ENCODE data around the gene KRT78. TPM values are rescaled to one million over a fixed set of nuclear protein-coding genes. Genes with fewer than 3 reads are reported as not detected.

The KRT78 gene
- polyA plus RNA-seq, 6 donors from 2014 or later: not detected

GRCh38 chr12:52845946-52846345, 2.8 kb downstream of the KRT78 start:
- H3K4me3 Mint-ChIP-seq: no peak overlapping the region
- no peak overlapping the region for H3K27ac Mint-ChIP-seq
- no peaks in the 10 kb centered on the region for H3K9me3 Mint-ChIP-seq
- DNase-seq (no peak), ATAC-seq (ENCODE audit: low read depth in 2 of 2) (no peak)
- peaks cover 0 to 4% of the 10 kb centered on the region in 2 donors for H3K36me3 Mint-ChIP-seq
- H3K4me1 Mint-ChIP-seq: peaks cover 4 to 10% (median 4%) of the 10 kb centered on the region in 3 donors
- H3K27me3 Mint-ChIP-seq: peaks cover 14 to 34% (median 30%) of the 10 kb centered on the region in 3 donors

DNA sequence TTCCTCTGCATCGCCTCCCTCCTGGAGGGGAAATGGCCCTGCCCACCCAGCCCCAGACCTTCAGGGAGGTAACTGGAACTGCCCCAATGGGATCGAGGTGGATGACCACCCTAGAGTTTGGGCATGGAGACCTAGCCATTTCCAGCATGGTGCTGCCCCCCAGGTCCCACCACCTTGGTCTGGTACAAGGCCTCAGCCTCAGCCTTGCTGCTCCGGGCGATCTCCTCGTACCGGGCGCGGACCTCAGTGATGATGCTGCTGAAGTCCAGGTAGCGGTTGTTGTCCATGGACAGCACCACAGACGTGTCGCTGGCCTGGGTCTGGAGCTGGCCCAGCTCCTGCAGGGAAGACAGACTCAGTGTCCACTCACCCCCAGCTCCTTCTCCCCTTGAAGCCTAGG, 4.4 kb downstream of the KRT78 start:
- no peak overlapping the region for H3K27ac Mint-ChIP-seq
- H3K36me3 Mint-ChIP-seq: peaks cover 0 to 4% of the 10 kb centered on the region in 2 donors
- peak overlapping the region in 1 of 8 donors; percentile 65 for H3K4me3 Mint-ChIP-seq
- no peak for ATAC-seq (ENCODE audit: low read depth in 2 of 2)
- DNase-seq: no peak
- H3K27me3 Mint-ChIP-seq: peaks cover 14 to 49% (median 34%) of the 10 kb centered on the region in 3 donors
- H3K4me1 Mint-ChIP-seq: peaks cover 0 to 3% (median 0%) of the 10 kb centered on the region in 3 donors
- no peaks in the 10 kb centered on the region for H3K9me3 Mint-ChIP-seq

DNA sequence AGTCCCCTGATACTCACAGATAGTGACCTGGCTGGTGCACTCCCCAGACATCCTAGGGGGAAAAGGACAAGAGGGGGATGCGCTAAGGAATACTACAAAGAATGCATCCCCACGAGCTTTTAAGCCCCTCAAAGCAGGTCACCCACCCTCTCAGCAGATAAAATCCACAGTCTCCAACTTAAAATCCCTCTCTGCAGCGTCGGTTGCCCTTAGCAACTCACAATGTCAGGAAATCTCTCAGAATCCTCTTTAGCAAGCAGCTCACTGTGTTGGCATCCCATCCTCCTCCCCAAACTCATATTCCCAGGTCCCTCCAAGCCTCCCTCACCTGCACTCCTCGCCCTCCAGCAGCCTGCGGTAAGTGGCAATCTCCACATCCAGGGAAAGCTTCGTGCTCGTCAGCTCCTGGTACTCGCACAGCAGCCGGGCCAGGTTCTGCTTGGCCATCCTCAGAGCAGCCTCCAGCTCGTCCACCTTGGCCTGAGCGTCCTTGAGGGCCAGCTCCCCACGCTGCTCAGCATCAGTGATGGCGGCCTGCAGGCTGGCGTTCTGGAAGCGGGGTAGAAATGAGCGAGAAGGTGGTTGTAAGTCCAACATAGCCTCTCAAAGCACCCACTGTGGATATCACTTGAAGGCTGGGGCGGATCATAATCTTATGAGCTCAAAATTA, 9.2 kb downstream of the KRT78 start:
- Mint-ChIP-seq H3K36me3 (no peaks in the 10 kb centered on the region), H3K9me3 (peaks cover 0 to 2% (median 0%) of the 10 kb centered on the region in 7 donors), H3K27ac (no peak overlapping the region), H3K27me3 (peaks cover 13 to 58% (median 53%) of the 10 kb centered on the region in 3 donors), H3K4me1 (peaks cover 0 to 2% (median 0%) of the 10 kb centered on the region in 3 donors), H3K4me3 (no peak overlapping the region)
- DNase-seq: no peak
- ATAC-seq (ENCODE audit: low read depth in 2 of 2): no peak

- no peak for ATAC-seq (ENCODE audit: low read depth in 2 of 2)
- Mint-ChIP-seq H3K27me3 (peaks cover 13 to 58% (median 53%) of the 10 kb centered on the region in 3 donors), H3K4me3 (peak overlapping the region in 1 of 8 donors; percentile 29), H3K9me3 (peaks cover 0 to 2% (median 0%) of the 10 kb centered on the region in 7 donors), H3K36me3 (no peaks in the 10 kb centered on the region), H3K27ac (no peak overlapping the region), H3K4me1 (peaks cover 0 to 2% (median 0%) of the 10 kb centered on the region in 3 donors)
- no peak for DNase-seq
Observed at GRCh38 chr12:52838609-52839435, 10.0 kb downstream of the KRT78 start.

DNA sequence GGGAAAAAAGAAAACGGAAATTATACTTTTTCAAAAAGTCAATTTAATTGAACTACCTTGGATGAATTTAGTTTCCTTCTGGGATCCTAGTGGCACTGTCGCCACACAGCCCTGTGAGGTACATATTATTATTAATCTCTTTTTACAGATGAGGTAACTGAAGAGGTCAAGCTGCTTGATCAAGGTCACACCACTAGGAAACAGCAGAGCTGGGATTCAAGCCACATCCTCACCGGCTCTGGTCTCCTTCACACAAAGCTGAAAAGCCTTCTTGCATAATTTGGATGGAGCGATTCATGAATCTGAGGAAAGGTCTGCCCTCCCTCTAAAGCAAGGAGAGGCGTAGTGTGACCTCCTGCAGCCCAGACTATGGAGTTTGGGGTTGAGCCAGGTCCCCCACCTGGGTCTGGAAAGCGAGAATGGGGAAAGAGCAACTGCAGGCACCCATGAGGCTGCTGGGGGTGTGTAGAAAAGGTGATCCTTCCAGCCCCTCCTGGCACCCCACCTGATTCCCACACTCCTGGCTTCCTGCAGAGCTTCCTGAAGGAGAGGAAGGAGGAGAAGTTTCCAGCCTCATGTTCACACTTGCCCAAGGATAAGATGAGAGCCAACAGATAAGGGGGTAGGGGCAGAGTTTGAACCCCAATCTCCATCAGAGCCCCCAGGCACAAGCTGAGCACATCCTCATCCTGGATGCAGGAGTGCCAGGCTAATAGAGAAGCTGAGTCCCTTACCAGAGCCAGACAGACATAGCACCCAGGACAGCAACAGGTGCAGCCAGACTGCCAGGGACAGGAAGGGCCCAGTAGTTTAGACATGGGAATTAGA, 10.8 kb downstream of the KRT78 start:
- Mint-ChIP-seq H3K36me3 (no peaks in the 10 kb centered on the region), H3K4me1 (peaks cover 0 to 2% (median 0%) of the 10 kb centered on the region in 3 donors), H3K4me3 (no peak overlapping the region), H3K27ac (no peak overlapping the region), H3K9me3 (peaks cover 0 to 2% (median 0%) of the 10 kb centered on the region in 7 donors), H3K27me3 (peaks cover 13 to 61% (median 51%) of the 10 kb centered on the region in 3 donors)
- ATAC-seq (ENCODE audit: low read depth in 2 of 2): no peak
- DNase-seq: no peak

DNA sequence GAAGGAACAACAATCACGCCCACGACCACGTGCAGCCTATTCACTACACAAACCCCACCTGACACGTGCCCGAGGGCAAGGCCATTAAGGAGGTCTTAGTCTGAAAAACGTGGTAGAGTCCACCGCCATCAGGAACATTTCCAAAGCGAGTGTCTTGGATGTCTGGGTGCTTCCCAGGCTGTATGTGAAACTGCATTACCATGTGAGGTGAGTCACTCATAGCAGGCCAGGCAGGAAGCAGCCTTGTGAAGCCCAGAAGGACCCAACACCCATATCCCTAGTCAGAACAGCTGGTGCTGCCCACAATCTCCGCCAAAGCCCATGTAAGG, 11.4 kb downstream of the KRT78 start:
- H3K36me3 Mint-ChIP-seq: no peaks in the 10 kb centered on the region
- ATAC-seq (ENCODE audit: low read depth in 2 of 2) (no peak), DNase-seq (no peak)
- peaks cover 0 to 1% (median 0%) of the 10 kb centered on the region in 3 donors for H3K4me1 Mint-ChIP-seq
- H3K27ac Mint-ChIP-seq: no peak overlapping the region
- peaks cover 13 to 66% (median 45%) of the 10 kb centered on the region in 3 donors for H3K27me3 Mint-ChIP-seq
- peaks cover 0 to 2% (median 0%) of the 10 kb centered on the region in 7 donors for H3K9me3 Mint-ChIP-seq
- H3K4me3 Mint-ChIP-seq: no peak overlapping the region

DNA sequence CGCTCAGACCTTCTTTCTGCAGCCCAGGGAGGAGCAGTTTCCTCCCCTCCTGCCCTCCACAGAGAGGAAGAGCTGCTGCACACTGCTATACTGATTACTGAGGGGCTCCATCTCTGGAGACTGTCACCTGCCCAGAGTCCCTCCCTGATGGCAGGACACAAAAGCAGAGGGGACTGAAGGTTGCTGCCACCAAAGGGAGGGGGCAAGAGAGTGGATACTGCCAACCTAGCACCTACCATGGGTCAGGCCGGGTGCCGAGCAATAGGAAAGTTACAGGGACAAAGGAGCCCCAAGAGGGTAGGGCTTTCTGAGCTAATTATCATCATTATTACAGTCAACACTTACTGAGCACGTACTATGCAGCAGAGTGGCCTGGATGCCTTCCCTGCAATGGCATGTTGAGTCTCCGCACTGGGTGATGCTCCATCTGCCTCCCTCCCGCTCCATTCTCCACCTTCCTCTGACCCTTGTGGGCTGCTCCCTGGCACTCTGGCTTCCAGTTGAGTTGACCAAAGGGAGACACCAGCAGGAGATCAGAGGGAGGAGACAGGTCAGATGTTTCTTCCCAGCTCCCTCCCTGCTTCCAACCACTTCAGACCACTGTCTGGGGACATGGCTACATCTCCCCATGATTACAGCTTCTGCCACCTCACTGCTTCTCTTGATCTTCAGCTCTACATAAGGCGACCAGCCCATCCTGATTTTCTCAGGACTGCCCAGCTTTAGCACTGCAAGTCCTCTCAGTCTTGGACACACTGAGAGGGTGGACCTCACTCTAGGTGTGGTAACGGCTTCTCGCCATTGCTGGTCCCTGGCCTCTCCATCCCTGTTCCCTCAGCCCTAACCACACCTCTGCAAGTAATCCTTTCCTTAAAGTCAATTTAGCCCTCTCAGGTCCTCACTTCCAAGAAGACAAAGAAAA, 12.0 kb downstream of the KRT78 start:
- Mint-ChIP-seq H3K27ac (no peak overlapping the region), H3K4me1 (no peaks in the 10 kb centered on the region), H3K36me3 (no peaks in the 10 kb centered on the region), H3K9me3 (peaks cover 0 to 2% (median 0%) of the 10 kb centered on the region in 7 donors), H3K27me3 (peaks cover 13 to 66% (median 44%) of the 10 kb centered on the region in 3 donors), H3K4me3 (no peak overlapping the region)
- ATAC-seq (ENCODE audit: low read depth in 2 of 2) (no peak), DNase-seq (no peak)

DNA sequence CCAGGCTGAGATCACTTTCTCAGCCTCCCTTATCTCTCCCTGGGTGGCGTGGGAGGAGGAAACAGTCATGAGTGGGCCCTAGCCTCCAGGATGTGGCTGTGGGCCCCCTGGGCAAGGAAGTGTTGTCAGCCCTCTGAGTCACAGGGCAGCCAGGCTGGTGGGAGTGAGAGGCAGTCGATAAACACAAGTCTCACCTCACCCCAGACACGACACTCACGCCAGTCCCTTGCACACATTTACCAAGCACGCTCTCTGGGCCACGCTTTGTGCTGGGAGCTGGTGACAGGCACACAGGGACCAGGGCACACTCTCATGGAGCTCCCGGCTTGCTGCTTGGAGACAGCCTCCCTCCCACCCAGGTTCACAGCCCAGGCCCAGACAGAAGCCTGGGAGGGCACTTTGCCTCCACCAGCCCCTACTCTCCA, 12.7 kb downstream of the KRT78 start:
- DNase-seq: no peak
- no peak overlapping the region for H3K27ac Mint-ChIP-seq
- H3K9me3 Mint-ChIP-seq: peaks cover 0 to 2% (median 0%) of the 10 kb centered on the region in 7 donors
- H3K27me3 Mint-ChIP-seq: peaks cover 13 to 64% (median 43%) of the 10 kb centered on the region in 3 donors
- ATAC-seq (ENCODE audit: low read depth in 2 of 2): no peak
- no peak overlapping the region for H3K4me3 Mint-ChIP-seq
- no peaks in the 10 kb centered on the region for H3K36me3 Mint-ChIP-seq
- H3K4me1 Mint-ChIP-seq: no peaks in the 10 kb centered on the region

GRCh38 chr12:52835271-52836041, 13.3 kb downstream of the KRT78 start:
- Mint-ChIP-seq H3K4me3 (no peak overlapping the region), H3K27me3 (peaks cover 13 to 58% (median 38%) of the 10 kb centered on the region in 3 donors), H3K27ac (no peak overlapping the region), H3K4me1 (no peaks in the 10 kb centered on the region), H3K36me3 (no peaks in the 10 kb centered on the region), H3K9me3 (peaks cover 0 to 2% (median 0%) of the 10 kb centered on the region in 7 donors)
- ATAC-seq (ENCODE audit: low read depth in 2 of 2): no peak
- no peak for DNase-seq

- H3K9me3 Mint-ChIP-seq: peaks cover 0 to 2% (median 0%) of the 10 kb centered on the region in 7 donors
- no peaks in the 10 kb centered on the region for H3K4me1 Mint-ChIP-seq
- peaks cover 9 to 58% (median 42%) of the 10 kb centered on the region in 3 donors for H3K27me3 Mint-ChIP-seq
- no peak overlapping the region for H3K4me3 Mint-ChIP-seq
- no peak overlapping the region for H3K27ac Mint-ChIP-seq
- no peak for DNase-seq
- H3K36me3 Mint-ChIP-seq: no peaks in the 10 kb centered on the region
- ATAC-seq (ENCODE audit: low read depth in 2 of 2): no peak
Observed at GRCh38 chr12:52834727-52835001, 14.1 kb downstream of the KRT78 start.

GRCh38 chr12:52833922-52834726, 14.7 kb downstream of the KRT78 start, which contains the start of gene KRT79:
KRT79 (minus strand) TSS chr12:52834311; CDS start chr12:52834260, 51 bp downstream.
- Mint-ChIP-seq H3K27me3 (peaks cover 9 to 52% (median 36%) of the 10 kb centered on the region in 3 donors), H3K27ac (no peak within 1 kb of the TSS), H3K36me3 (no peaks in the 10 kb centered on the region), H3K9me3 (peaks cover 0 to 2% (median 0%) of the 10 kb centered on the region in 7 donors), H3K4me1 (no peaks in the 10 kb centered on the region), H3K4me3 (no peak within 1 kb of the TSS)
- ATAC-seq (ENCODE audit: low read depth in 2 of 2): no peak
- no peak for DNase-seq

Measured in naive B cell (primary cell).